Karpas-422 (cell line): ENCODE data around the gene ABLIM2. TPM values are rescaled to one million over a fixed set of nuclear protein-coding genes. Genes with fewer than 3 reads are reported as not detected.

Experiments
- DNase-seq: peaks from one replicate; pipeline ENCODE4 v3.0.0-alpha.2; 2015
- H2AFZ ChIP-seq: fragments of 200-600 bp; sonication (generic); 2 replicates; pipeline ENCODE4 v1.6.1; 2014; ENCODE audit warnings: antibody characterized with exemption, low read length, mixed read lengths
- H3K27ac ChIP-seq: fragments of 200-600 bp; sonication (generic); 2 replicates; pipeline ENCODE4 v1.5.1; 2014; ENCODE audit warnings: mild to moderate bottlenecking, low read length, moderate library complexity
- H3K27me3 ChIP-seq: fragments of 200-600 bp; sonication (generic); 2 replicates; pipeline ENCODE4 v1.6.1; 2014; ENCODE audit warnings: low read length, mixed read lengths
- H3K36me3 ChIP-seq: fragments of 200-600 bp; sonication (generic); 2 replicates; pipeline ENCODE4 v1.6.1; 2014; ENCODE audit warnings: low read length, mixed read lengths; ENCODE audit not compliant: insufficient read depth
- H3K4me1 ChIP-seq: fragments of 200-600 bp; sonication (generic); 2 replicates; pipeline ENCODE4 v1.6.1; 2014; ENCODE audit warnings: mild to moderate bottlenecking, low read length, mixed read lengths
- H3K4me2 ChIP-seq: fragments of 200-600 bp; sonication (generic); 2 replicates; pipeline ENCODE4 v1.6.1; 2014; ENCODE audit warnings: low read length, low read depth, mild to moderate bottlenecking; ENCODE audit not compliant: poor library complexity, severe bottlenecking
- H3K4me3 ChIP-seq: fragments of 200-600 bp; sonication (generic); 2 replicates; pipeline ENCODE4 v1.5.1; 2014; ENCODE audit warnings: mild to moderate bottlenecking, antibody characterized with exemption, low read length, mixed read lengths
- H3K79me2 ChIP-seq: fragments of 200-600 bp; sonication (generic); 2 replicates; pipeline ENCODE4 v1.6.1; 2014; ENCODE audit warnings: mild to moderate bottlenecking, low read length, mixed read lengths
- H3K9ac ChIP-seq: fragments of 200-600 bp; sonication (generic); 2 replicates; pipeline ENCODE4 v1.6.0; 2014; ENCODE audit warnings: low read length
- H3K9me2 ChIP-seq: fragments of 200-600 bp; sonication (generic), shearing (Covaris generic); replicated peaks from 2 replicates; pipeline ENCODE4 v1.6.0; 2014; ENCODE audit warnings: mild to moderate bottlenecking, low read length, moderate library complexity; ENCODE audit not compliant: insufficient read depth
- H3K9me3 ChIP-seq: fragments of 300-700, 200-600 bp; sonication (generic); 2 replicates; pipeline ENCODE4 v1.6.1; 2014; ENCODE audit warnings: low read length, mixed read lengths
- H4K20me1 ChIP-seq: fragments of 200-600 bp; sonication (generic); 2 replicates; pipeline ENCODE4 v1.6.1; 2014; ENCODE audit warnings: mild to moderate bottlenecking, antibody characterized with exemption, low read length, low read depth; ENCODE audit not compliant: insufficient read depth
- total RNA-seq: library from RNA; depleted of rRNA; stranded (reverse); fragments of >200 nt; shearing (Covaris generic); gene quantifications from 2 replicates; pipeline ENCODE4 v1.2.3, GENCODE V29; 2014; ENCODE audit warnings: low replicate concordance

The ABLIM2 gene
- total RNA-seq, 1 experiment from 2014 or later: not detected

- Histone ChIP-seq H3K9me3 (no peaks in the 10 kb centered on the region), H3K27ac (no peak overlapping the region), H2AFZ (no peak overlapping the region), H3K4me3 (no peak overlapping the region), H3K27me3 (no peaks in the 10 kb centered on the region), H3K4me1 (no peaks in the 10 kb centered on the region), H3K9ac (no peak overlapping the region), H3K79me2 (no peaks in the 10 kb centered on the region), H3K4me2 (no peak overlapping the region), H3K9me2 (no peaks in the 10 kb centered on the region), H3K36me3 (no peaks in the 10 kb centered on the region), H4K20me1 (no peaks in the 10 kb centered on the region)
- DNase-seq: no peak
Observed at GRCh38 chr4:8174970-8175369, 16.4 kb upstream of the ABLIM2 start.

- no peak overlapping the region for H3K4me2 ChIP-seq
- H3K27me3 ChIP-seq: no peaks in the 10 kb centered on the region
- DNase-seq: no peak
- no peaks in the 10 kb centered on the region for H3K4me1 ChIP-seq
- no peak overlapping the region for H2AFZ ChIP-seq
- no peak overlapping the region for H3K4me3 ChIP-seq
- peaks cover 4% of the 10 kb centered on the region; the same call in 1 of the 2 replicates for H3K9me3 ChIP-seq
- H3K27ac ChIP-seq: no peak overlapping the region
- no peak overlapping the region for H3K9ac ChIP-seq
- no peaks in the 10 kb centered on the region for H3K79me2 ChIP-seq
- no peaks in the 10 kb centered on the region for H3K36me3 ChIP-seq
- no peaks in the 10 kb centered on the region for H4K20me1 ChIP-seq
- H3K9me2 ChIP-seq: no peaks in the 10 kb centered on the region
Observed at GRCh38 chr4:8173492-8174242, 15.1 kb upstream of the ABLIM2 start.

GRCh38 chr4:8171984-8172924, 13.6 kb upstream of the ABLIM2 start:
- no peaks in the 10 kb centered on the region for H3K79me2 ChIP-seq
- H2AFZ ChIP-seq: no peak overlapping the region
- H3K27me3 ChIP-seq: no peaks in the 10 kb centered on the region
- H3K9me2 ChIP-seq: no peaks in the 10 kb centered on the region
- no peak for DNase-seq
- no peak overlapping the region for H3K4me3 ChIP-seq
- H3K4me2 ChIP-seq: no peak overlapping the region
- H3K9me3 ChIP-seq: peaks cover 12% of the 10 kb centered on the region
- no peak overlapping the region for H3K9ac ChIP-seq
- H3K4me1 ChIP-seq: no peaks in the 10 kb centered on the region
- no peaks in the 10 kb centered on the region for H4K20me1 ChIP-seq
- no peaks in the 10 kb centered on the region for H3K36me3 ChIP-seq
- no peak overlapping the region for H3K27ac ChIP-seq

GRCh38 chr4:8171266-8171665, 12.7 kb upstream of the ABLIM2 start:
- Histone ChIP-seq H3K9ac (no peak overlapping the region), H3K79me2 (no peaks in the 10 kb centered on the region), H3K9me2 (no peaks in the 10 kb centered on the region), H3K27ac (no peak overlapping the region), H3K4me2 (no peak overlapping the region), H3K27me3 (no peaks in the 10 kb centered on the region), H4K20me1 (no peaks in the 10 kb centered on the region), H3K36me3 (no peaks in the 10 kb centered on the region), H3K4me3 (no peak overlapping the region), H2AFZ (no peak overlapping the region), H3K4me1 (no peaks in the 10 kb centered on the region), H3K9me3 (peaks cover 12% of the 10 kb centered on the region)
- no peak for DNase-seq

- H3K4me3 ChIP-seq: no peak overlapping the region
- H4K20me1 ChIP-seq: no peaks in the 10 kb centered on the region
- no peak overlapping the region for H3K4me2 ChIP-seq
- no peak overlapping the region for H3K27ac ChIP-seq
- no peaks in the 10 kb centered on the region for H3K36me3 ChIP-seq
- H3K9me3 ChIP-seq: peaks cover 12% of the 10 kb centered on the region
- no peak overlapping the region for H2AFZ ChIP-seq
- H3K4me1 ChIP-seq: no peaks in the 10 kb centered on the region
- H3K9me2 ChIP-seq: no peaks in the 10 kb centered on the region
- no peak for DNase-seq
- H3K9ac ChIP-seq: no peak overlapping the region
- no peaks in the 10 kb centered on the region for H3K79me2 ChIP-seq
- H3K27me3 ChIP-seq: no peaks in the 10 kb centered on the region
Observed at GRCh38 chr4:8170341-8170740, 11.7 kb upstream of the ABLIM2 start.

GRCh38 chr4:8169763-8170162, 11.2 kb upstream of the ABLIM2 start:
- no peak overlapping the region for H3K4me3 ChIP-seq
- H3K9me3 ChIP-seq: peaks cover 12% of the 10 kb centered on the region
- no peaks in the 10 kb centered on the region for H3K79me2 ChIP-seq
- no peaks in the 10 kb centered on the region for H3K27me3 ChIP-seq
- no peak overlapping the region for H3K9ac ChIP-seq
- no peaks in the 10 kb centered on the region for H3K4me1 ChIP-seq
- H3K36me3 ChIP-seq: no peaks in the 10 kb centered on the region
- no peaks in the 10 kb centered on the region for H4K20me1 ChIP-seq
- H3K9me2 ChIP-seq: no peaks in the 10 kb centered on the region
- no peak for DNase-seq
- H3K27ac ChIP-seq: no peak overlapping the region
- H3K4me2 ChIP-seq: no peak overlapping the region
- no peak overlapping the region for H2AFZ ChIP-seq

GRCh38 chr4:8168832-8169598, 10.4 kb upstream of the ABLIM2 start:
- no peak overlapping the region for H3K4me2 ChIP-seq
- no peak overlapping the region for H3K27ac ChIP-seq
- no peaks in the 10 kb centered on the region for H4K20me1 ChIP-seq
- no peak overlapping the region for H3K4me3 ChIP-seq
- no peaks in the 10 kb centered on the region for H3K4me1 ChIP-seq
- peaks cover 12% of the 10 kb centered on the region for H3K9me3 ChIP-seq
- H3K36me3 ChIP-seq: no peaks in the 10 kb centered on the region
- H3K9me2 ChIP-seq: no peaks in the 10 kb centered on the region
- no peaks in the 10 kb centered on the region for H3K79me2 ChIP-seq
- DNase-seq: no peak
- H2AFZ ChIP-seq: no peak overlapping the region
- no peaks in the 10 kb centered on the region for H3K27me3 ChIP-seq
- H3K9ac ChIP-seq: no peak overlapping the region

GRCh38 chr4:8168232-8168631, 9.6 kb upstream of the ABLIM2 start:
- H3K27ac ChIP-seq: no peak overlapping the region
- H3K4me1 ChIP-seq: peaks cover 2% of the 10 kb centered on the region
- no peak overlapping the region for H3K4me2 ChIP-seq
- H3K27me3 ChIP-seq: no peaks in the 10 kb centered on the region
- H3K9me3 ChIP-seq: peaks cover 12% of the 10 kb centered on the region
- no peak for DNase-seq
- H3K36me3 ChIP-seq: no peaks in the 10 kb centered on the region
- no peak overlapping the region for H2AFZ ChIP-seq
- no peaks in the 10 kb centered on the region for H3K9me2 ChIP-seq
- no peaks in the 10 kb centered on the region for H3K79me2 ChIP-seq
- no peak overlapping the region for H3K9ac ChIP-seq
- no peak overlapping the region for H3K4me3 ChIP-seq
- H4K20me1 ChIP-seq: no peaks in the 10 kb centered on the region
